GM12878 (cell line): ENCODE data around the gene SNAPC4.

Experiments used
- EZH2 ChIP-seq: IDR thresholded peaks from 2 replicates; pipeline ENCODE4 v1.6.1; 2012; ENCODE audit warnings: low read depth, mild to moderate bottlenecking, control low read depth, inconsistent platforms, low read length, borderline replicate concordance; ENCODE audit not compliant: control insufficient read depth
- HCFC1 ChIP-seq: fragments of 150-350 bp; IDR thresholded peaks from 2 replicates; pipeline ENCODE4 v1.6.1; 2014; ENCODE audit warnings: low read length
- JUNB ChIP-seq: IDR thresholded peaks from 2 replicates; pipeline ENCODE4 v1.6.1; 2016; ENCODE audit warnings: antibody characterized with exemption, mild to moderate bottlenecking
- MYC ChIP-seq: IDR thresholded peaks from 2 replicates; pipeline ENCODE4 v1.6.1; 2011; ENCODE audit warnings: mild to moderate bottlenecking, low read length, moderate library complexity, inconsistent platforms; ENCODE audit not compliant: insufficient read depth, insufficient replicate concordance, insufficient read length, severe bottlenecking
- NFYB ChIP-seq: IDR thresholded peaks from 2 replicates; pipeline ENCODE4 v1.6.1; 2011; ENCODE audit warnings: low read depth, mild to moderate bottlenecking, low read length, improper control_type of control experiment, moderate library complexity; ENCODE audit not compliant: insufficient read depth
- SUZ12 ChIP-seq: fragments of 200-600 bp; sonication (generic); IDR thresholded peaks from one replicate; pipeline ENCODE4 v1.6.1; 2018; ENCODE audit warnings: antibody characterized with exemption, mild to moderate bottlenecking; ENCODE audit not compliant: unreplicated experiment
- TF ChIP-seq, protein P1 (sequence below), 3 experiments: IDR thresholded peaks in 2 of 3; conservative IDR thresholded peaks in 1 of 3; 2 replicates each; pipeline ENCODE4 v1.5.1; 2011; ENCODE audit warnings: low read depth in 3 of 3, low read length in 3 of 3, mild to moderate bottlenecking in 3 of 3, control low read depth in 2 of 3, moderate library complexity in 2 of 3, inconsistent platforms in 1 of 3, mixed read lengths in 1 of 3; ENCODE audit not compliant: control insufficient read depth in 2 of 3, insufficient read depth in 1 of 3; ENCODE audit errors: extremely low read depth in 1 of 3
- TF ChIP-seq, protein P2 (sequence below): fragments of 450-650 bp; IDR thresholded peaks from 2 replicates; pipeline ENCODE4 v1.6.1; 2017; ENCODE audit warnings: mild to moderate bottlenecking

DNA sequence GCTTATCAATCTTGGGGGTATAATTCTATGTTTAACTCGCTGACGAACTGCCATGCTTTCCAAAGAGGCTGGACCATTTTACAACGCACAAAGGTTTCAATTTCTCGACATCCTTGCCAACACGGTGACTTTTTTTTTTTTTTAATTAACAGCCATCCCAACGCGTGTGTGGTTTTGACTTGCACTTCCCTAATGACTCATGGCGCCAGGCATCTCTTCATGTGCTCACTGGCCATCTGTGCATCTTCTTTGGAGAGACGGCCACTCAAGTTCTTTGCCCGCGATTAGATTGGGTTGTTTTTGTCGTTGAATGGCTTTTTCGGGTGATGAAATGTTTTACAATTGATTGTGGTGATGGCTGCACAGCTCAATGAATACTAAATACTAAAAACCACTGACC, 14.0 kb downstream of the SNAPC4 start:
- TF ChIP-seq MYC (no peak), SUZ12 (no peak), JUNB (no peak), NFYB (no peak), EZH2 (no peak), HCFC1 (no peak)
- TF ChIP-seq, protein P1, sequence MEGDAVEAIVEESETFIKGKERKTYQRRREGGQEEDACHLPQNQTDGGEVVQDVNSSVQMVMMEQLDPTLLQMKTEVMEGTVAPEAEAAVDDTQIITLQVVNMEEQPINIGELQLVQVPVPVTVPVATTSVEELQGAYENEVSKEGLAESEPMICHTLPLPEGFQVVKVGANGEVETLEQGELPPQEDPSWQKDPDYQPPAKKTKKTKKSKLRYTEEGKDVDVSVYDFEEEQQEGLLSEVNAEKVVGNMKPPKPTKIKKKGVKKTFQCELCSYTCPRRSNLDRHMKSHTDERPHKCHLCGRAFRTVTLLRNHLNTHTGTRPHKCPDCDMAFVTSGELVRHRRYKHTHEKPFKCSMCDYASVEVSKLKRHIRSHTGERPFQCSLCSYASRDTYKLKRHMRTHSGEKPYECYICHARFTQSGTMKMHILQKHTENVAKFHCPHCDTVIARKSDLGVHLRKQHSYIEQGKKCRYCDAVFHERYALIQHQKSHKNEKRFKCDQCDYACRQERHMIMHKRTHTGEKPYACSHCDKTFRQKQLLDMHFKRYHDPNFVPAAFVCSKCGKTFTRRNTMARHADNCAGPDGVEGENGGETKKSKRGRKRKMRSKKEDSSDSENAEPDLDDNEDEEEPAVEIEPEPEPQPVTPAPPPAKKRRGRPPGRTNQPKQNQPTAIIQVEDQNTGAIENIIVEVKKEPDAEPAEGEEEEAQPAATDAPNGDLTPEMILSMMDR (IDR thresholded peaks at IDR 0.05 in 2 of 3, conservative IDR thresholded peaks at IDR 0.05 in 1 of 3; ENCODE audit: control insufficient read depth in 2 of 3, extremely low read depth in 1 of 3, insufficient read depth in 1 of 3, low read depth in 3 of 3, low read length in 3 of 3): no peak
- TF ChIP-seq, protein P2, sequence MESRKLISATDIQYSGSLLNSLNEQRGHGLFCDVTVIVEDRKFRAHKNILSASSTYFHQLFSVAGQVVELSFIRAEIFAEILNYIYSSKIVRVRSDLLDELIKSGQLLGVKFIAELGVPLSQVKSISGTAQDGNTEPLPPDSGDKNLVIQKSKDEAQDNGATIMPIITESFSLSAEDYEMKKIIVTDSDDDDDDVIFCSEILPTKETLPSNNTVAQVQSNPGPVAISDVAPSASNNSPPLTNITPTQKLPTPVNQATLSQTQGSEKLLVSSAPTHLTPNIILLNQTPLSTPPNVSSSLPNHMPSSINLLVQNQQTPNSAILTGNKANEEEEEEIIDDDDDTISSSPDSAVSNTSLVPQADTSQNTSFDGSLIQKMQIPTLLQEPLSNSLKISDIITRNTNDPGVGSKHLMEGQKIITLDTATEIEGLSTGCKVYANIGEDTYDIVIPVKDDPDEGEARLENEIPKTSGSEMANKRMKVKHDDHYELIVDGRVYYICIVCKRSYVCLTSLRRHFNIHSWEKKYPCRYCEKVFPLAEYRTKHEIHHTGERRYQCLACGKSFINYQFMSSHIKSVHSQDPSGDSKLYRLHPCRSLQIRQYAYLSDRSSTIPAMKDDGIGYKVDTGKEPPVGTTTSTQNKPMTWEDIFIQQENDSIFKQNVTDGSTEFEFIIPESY: no peak
